Pancreas (tissue), 10 donors: ENCODE data around the gene UBXN1. TPM values are rescaled to one million over a fixed set of nuclear protein-coding genes. Genes with fewer than 3 reads are reported as not detected.

Source experiments
- ATAC-seq, 4 donors: fragments of 200-7000 bp; cut with Tn5 transposase; one replicate each; pipeline versions ENCODE4 v1.8.0 to v1.9.1; 2020; ENCODE audit warnings: mild to moderate bottlenecking in 4 of 4, moderate library complexity in 4 of 4
- DNase-seq, 6 donors: peaks; one replicate each; pipeline ENCODE4 v3.0.0-alpha.2; 2020
- FAIRE-seq: peaks from 2 replicates; lab custom pipeline; 2012; peaks lifted over from hg19 to GRCh38; lab: Jason Lieb, UNC
- H3K27ac ChIP-seq, 4 donors: fragments of 200-600 bp; sonication (generic); 1 replicate in 3 of 4; 2 replicates in 1 of 4; pipeline versions ENCODE4 v1.5.0 to v1.8.0; 2020
- H3K27me3 ChIP-seq, 4 donors: fragments of 200-600 bp; one replicate each; pipeline ENCODE4 v1.8.0; 2021
- H3K36me3 ChIP-seq, 3 donors: fragments of 200-600 bp; sonication (generic) in 1 of 3; one replicate each; pipeline versions ENCODE4 v1.5.0 to v1.8.0; 2020 to 2021
- H3K4me1 ChIP-seq, 3 donors: fragments of 200-600 bp; one replicate each; pipeline ENCODE4 v1.8.0; 2021
- H3K4me3 ChIP-seq, 4 donors: fragments of 200-600 bp; sonication (generic) in 2 of 4; one replicate each; pipeline versions ENCODE4 v1.5.0 to v1.8.0; 2020 to 2021
- H3K9me3 ChIP-seq, 4 donors: fragments of 200-600 bp; one replicate each; pipeline ENCODE4 v1.8.0; 2021
- WGBS, 2 donors: extraction: QIAGEN DNeasy Blood & Tissue Kit; methylation state at CpG; one replicate each; pipeline ENCODE4 v1.1.7; 2013; 5-methylcytosine and 5-hydroxymethylcytosine counted together
- intact Hi-C, 3 donors: fragments of 100-400 bp; cut with DNase I; formaldehyde crosslinking; loops; one replicate each; pipeline versions ENCODE4 v1.11.1 to v1.14.2; 2022
- polyA plus RNA-seq, 2 donors: library from polyadenylated mRNA; stranded (reverse); fragments of 200-250 nt; gene quantifications; one replicate each; pipeline ENCODE4 v1.2.3, GENCODE V29; 2013
- total RNA-seq, 6 donors: library from RNA; stranded (reverse); fragmentation: NEBNext Ultra II Directional in 4 of 6; extraction: Animal tissue kit (Norgen Biotek cat#: 25700) in 4 of 6; gene quantifications; one replicate each; pipeline versions ENCODE4 v1.2.1 to v1.2.4, GENCODE V29; 2021 to 2023
- TF ChIP-seq, protein P1 (sequence below), 4 donors: fragments of 200-600 bp; sonication (generic) in 3 of 4; IDR thresholded peaks; one replicate each; pipeline versions ENCODE4 v1.5.0 to v1.8.0; 2021; ENCODE audit warnings: antibody characterized with exemption in 4 of 4
- donor health status: healthy with polysubstance abuse.
- donor health status: DM: no; HTN: no; CAD: no; lungs with moderate emphysema.
- donor health status: DM: no; HTN: no; CAD: no.
- donor health status: control.
- donor health status: control.
- donor health status: Bipolar disorder and iron deficiency.
- donor health status: DM: yes; HTN: yes; CAD: no.
- donor health status: DM: no; HTN: no; CAD: no.
- donor health status: DM: no; HTN: no; CAD: no.
- donor health status: DM: yes; HTN: yes; CAD: no.

Gene UBXN1, protein sequence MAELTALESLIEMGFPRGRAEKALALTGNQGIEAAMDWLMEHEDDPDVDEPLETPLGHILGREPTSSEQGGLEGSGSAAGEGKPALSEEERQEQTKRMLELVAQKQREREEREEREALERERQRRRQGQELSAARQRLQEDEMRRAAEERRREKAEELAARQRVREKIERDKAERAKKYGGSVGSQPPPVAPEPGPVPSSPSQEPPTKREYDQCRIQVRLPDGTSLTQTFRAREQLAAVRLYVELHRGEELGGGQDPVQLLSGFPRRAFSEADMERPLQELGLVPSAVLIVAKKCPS
- total RNA-seq (10 to 100 TPM; 37.7 to 67.7 (median 51.9) TPM), polyA plus RNA-seq (100 to 1,000 TPM in 1 of 2 donors, 10 to 100 TPM in 1; 86.0 to 104 TPM)

DNA sequence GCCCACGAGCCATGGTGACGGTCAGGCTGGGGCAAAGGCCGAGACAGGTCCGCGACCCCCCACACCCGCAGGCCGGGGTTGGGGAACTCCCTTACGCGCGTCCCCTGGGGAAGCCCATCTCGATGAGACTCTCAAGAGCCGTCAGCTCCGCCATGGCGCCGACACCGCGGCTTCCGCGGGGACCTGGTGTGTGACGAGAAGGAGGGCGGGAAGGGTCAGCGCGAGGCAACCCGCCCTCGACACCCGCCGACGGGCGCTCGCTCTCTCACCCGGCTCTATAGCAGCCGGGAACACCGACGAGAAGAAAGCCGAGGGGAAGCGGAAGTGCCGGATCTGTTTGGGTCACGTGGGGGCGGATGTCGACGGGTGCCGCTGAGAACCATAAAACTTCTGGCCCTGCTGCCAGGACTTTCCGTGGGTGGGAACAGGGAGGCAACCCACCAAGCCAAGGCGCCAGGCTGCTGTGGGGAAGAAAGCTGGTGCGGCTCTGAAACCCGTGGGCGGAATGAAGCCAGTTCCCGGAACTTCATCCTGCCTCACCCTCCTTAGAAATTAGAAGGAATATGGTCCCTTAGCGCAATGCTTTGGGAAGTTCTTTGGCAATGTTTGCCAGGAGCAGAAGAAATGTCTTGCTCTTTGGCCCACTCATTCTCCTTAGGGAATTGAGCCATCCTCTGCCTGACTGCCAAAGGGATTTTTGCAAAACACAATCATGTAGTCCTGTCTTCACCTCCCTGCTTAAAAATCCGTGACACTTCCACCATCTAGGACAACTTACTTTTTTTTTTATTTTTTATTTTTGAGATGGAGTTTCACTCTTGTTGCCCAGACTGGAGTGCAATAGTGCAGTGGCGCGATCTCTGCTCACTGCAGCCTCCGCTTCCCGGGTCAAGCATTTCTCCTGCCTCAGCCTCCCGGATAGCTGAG is at the start of gene UBXN1:
UBXN1 (minus strand) TSS at position 304 of the 927 bp plus-strand sequence; CDS start at position 154, 150 bp downstream.
- peak; percentile 79 to 91 (median 84) for DNase-seq
- no peak for FAIRE-seq
- peak within 1 kb of the TSS; percentile 68 to 98 (median 96) for H3K4me3 ChIP-seq
- H3K9me3 ChIP-seq = no peaks in the 10 kb centered on the region
- TF ChIP-seq, protein P1, sequence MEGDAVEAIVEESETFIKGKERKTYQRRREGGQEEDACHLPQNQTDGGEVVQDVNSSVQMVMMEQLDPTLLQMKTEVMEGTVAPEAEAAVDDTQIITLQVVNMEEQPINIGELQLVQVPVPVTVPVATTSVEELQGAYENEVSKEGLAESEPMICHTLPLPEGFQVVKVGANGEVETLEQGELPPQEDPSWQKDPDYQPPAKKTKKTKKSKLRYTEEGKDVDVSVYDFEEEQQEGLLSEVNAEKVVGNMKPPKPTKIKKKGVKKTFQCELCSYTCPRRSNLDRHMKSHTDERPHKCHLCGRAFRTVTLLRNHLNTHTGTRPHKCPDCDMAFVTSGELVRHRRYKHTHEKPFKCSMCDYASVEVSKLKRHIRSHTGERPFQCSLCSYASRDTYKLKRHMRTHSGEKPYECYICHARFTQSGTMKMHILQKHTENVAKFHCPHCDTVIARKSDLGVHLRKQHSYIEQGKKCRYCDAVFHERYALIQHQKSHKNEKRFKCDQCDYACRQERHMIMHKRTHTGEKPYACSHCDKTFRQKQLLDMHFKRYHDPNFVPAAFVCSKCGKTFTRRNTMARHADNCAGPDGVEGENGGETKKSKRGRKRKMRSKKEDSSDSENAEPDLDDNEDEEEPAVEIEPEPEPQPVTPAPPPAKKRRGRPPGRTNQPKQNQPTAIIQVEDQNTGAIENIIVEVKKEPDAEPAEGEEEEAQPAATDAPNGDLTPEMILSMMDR (IDR thresholded peaks at IDR 0.05) = no peak
- WGBS, 2 donors = 5 to 7% methylated on average over 55 of the region's 55 CpGs
- peaks cover 0 to 13% (median 12%) of the 10 kb centered on the region in 3 donors for H3K4me1 ChIP-seq
- intact Hi-C loops = no loop called here
- peak; percentile 86 to 92 (median 90) for ATAC-seq
- H3K36me3 ChIP-seq = peaks cover 0 to 4% (median 0%) of the 10 kb centered on the region in 3 donors
- H3K27ac ChIP-seq = peak within 1 kb of the TSS; percentile 40 to 87 (median 74)
- H3K27me3 ChIP-seq = no peaks in the 10 kb centered on the region

DNA sequence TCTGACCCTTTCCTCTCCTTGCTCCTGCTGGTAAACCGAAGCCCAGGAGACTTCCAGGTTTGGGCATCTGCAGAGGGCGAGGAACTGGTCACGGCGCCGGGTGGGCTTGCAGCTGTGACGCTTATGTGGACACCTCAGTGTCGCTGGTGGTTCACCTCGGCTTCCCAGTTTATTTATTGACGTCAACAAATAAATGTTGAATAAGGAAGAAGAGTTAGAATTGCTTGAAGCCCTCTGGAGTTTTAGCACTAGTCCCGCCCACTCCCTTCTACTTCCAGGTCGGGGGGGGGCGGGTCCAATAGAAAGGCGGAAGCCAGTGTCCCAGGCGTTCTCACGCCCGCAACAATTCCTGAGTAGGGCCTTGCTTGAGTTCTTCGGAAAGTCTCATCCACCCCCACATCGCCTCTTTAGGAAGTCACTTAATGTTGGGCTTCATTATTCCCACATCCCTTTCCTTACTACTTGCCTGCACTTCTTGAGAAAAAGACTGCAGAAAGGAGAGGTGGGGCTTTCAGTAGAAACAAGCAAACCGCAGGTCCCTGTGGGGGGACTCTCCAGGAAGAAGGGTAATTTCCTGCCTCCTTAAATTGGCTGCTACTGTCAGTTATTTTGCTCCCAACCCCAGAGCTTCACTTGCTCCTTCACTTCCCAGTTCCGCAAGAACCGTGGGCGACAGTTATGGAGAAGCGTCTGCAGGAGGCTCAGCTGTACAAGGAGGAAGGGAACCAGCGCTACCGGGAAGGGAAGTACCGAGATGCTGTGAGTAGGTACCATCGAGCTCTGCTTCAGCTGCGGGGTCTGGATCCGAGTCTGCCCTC is 49.5 kb upstream of the UBXN1 start, which contains the start of gene TTC9C:
TTC9C (plus strand) TSS at position 316 of the 818 bp plus-strand sequence; CDS start at position 679, 363 bp downstream.
- peak within 1 kb of the TSS; percentile 68 to 92 (median 88) for H3K4me3 ChIP-seq
- ATAC-seq (peak; percentile 62 to 83 (median 74)), DNase-seq (peak; percentile 78 to 86 (median 84)), FAIRE-seq (no peak)
- H3K27me3 ChIP-seq = no peaks in the 10 kb centered on the region
- intact Hi-C loops = no loop called here
- peaks cover 9 to 27% (median 20%) of the 10 kb centered on the region in 3 donors for H3K4me1 ChIP-seq
- peaks cover 0 to 6% (median 6%) of the 10 kb centered on the region in 3 donors for H3K36me3 ChIP-seq
- WGBS, 2 donors = 0% methylated on average over 28 to 29 of the region's 29 CpGs
- no peaks in the 10 kb centered on the region for H3K9me3 ChIP-seq
- TF ChIP-seq, protein P1 (IDR thresholded peaks at IDR 0.05) = no peak
- peak within 1 kb of the TSS; percentile 88 to 93 (median 92) for H3K27ac ChIP-seq

DNA sequence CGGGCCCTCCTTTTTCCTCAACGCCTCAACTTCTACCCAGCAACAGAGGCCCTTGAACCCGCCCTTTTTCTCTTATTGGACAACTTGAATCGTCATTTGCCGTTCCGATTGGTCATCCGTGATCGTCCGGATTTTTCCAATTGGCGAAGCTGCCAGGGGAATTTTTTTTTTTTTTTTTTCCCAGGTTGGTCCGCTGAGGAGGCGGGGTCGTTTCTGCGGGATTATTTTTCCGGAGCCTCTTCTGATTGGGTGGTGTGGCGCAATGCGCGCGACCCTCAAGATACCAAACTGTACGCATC is 48.9 kb upstream of the UBXN1 start:
- FAIRE-seq = peak; percentile 89

More for the DNA sequence above, 48.9 kb upstream of the UBXN1 start:
- 1% methylated on average over 20 of the region's 20 CpGs for WGBS, 2 donors
- H3K27me3 ChIP-seq = no peaks in the 10 kb centered on the region
- ATAC-seq (peak; percentile 78 to 89 (median 80)), DNase-seq (peak in 4 of 6 donors; percentile 80 to 92 (median 88))
- no peaks in the 10 kb centered on the region for H3K9me3 ChIP-seq
- TF ChIP-seq, protein P1 (IDR thresholded peaks at IDR 0.05) = no peak
- peaks cover 9 to 27% (median 20%) of the 10 kb centered on the region in 3 donors for H3K4me1 ChIP-seq
- intact Hi-C loops = no loop called here
- H3K4me3 ChIP-seq = peak overlapping the region; percentile 68 to 92 (median 88)
- H3K36me3 ChIP-seq = peaks cover 0 to 12% (median 12%) of the 10 kb centered on the region in 3 donors
- H3K27ac ChIP-seq = peak overlapping the region; percentile 88 to 93 (median 92)
